Activated CD4-positive, alpha-beta T cell treated with anti-CD3 and anti-CD28 coated beads, Interleukin-2, Interleukin-4, amounts not matched to agents 100 ng/mL and 50 ng/mL, durations not matched to agents 16 hours and 8 hours (primary cell): ENCODE results near the gene NAB1.
"Not testable (repeated sequence)": the region's sequence is repeated elsewhere in the genome, so short reads cannot be mapped to it uniquely, and the experiment has no call there.

Experiments
- DNase-seq: peaks from one replicate; pipeline ENCODE4 v3.0.0-alpha.2; 2020; ENCODE audit warnings: low spot score

Gene NAB1

GRCh38 chr2:190649035-190649797 is at the start of gene NAB1:
TSS of gene NAB1 (plus strand) at chr2:190649083. CDS start at chr2:190659177, 10,094 bp downstream.
- DNase-seq: peak; percentile 43

- DNase-seq: no peak
Measured at GRCh38 chr2:190599546-190600220, 49.2 kb upstream of the NAB1 start.

- DNase-seq: no peak
Measured at GRCh38 chr2:190600293-190601103, 48.4 kb upstream of the NAB1 start.

- DNase-seq: no peak
Measured at GRCh38 chr2:190603374-190603773, 45.5 kb upstream of the NAB1 start.

- DNase-seq: no peak
Measured at GRCh38 chr2:190607014-190607597, 41.8 kb upstream of the NAB1 start.

GRCh38 chr2:190607657-190608357 is 41.1 kb upstream of the NAB1 start:
- no peak for DNase-seq

- DNase-seq: not testable (repeated sequence)
Measured at GRCh38 chr2:190608863-190609262, 40.0 kb upstream of the NAB1 start.

- not testable (repeated sequence) for DNase-seq
Measured at GRCh38 chr2:190609397-190609796, 39.5 kb upstream of the NAB1 start.

GRCh38 chr2:190610528-190610927 is 38.4 kb upstream of the NAB1 start:
- not testable (repeated sequence) for DNase-seq

GRCh38 chr2:190615555-190616200 is 33.2 kb upstream of the NAB1 start:
- no peak for DNase-seq

GRCh38 chr2:190618030-190618429 is 30.9 kb upstream of the NAB1 start:
- DNase-seq: no peak

- no peak for DNase-seq
Measured at GRCh38 chr2:190625691-190626090, 23.2 kb upstream of the NAB1 start.

GRCh38 chr2:190626641-190627210 is 22.2 kb upstream of the NAB1 start:
- DNase-seq: no peak

GRCh38 chr2:190627448-190628412 is 21.2 kb upstream of the NAB1 start:
- no peak for DNase-seq

- no peak for DNase-seq
Measured at GRCh38 chr2:190628591-190629319, 20.1 kb upstream of the NAB1 start.

- DNase-seq: no peak
Measured at GRCh38 chr2:190634381-190634780, 14.5 kb upstream of the NAB1 start.

- DNase-seq: no peak
Measured at GRCh38 chr2:190635781-190636180, 13.1 kb upstream of the NAB1 start.

GRCh38 chr2:190636361-190636760 is 12.5 kb upstream of the NAB1 start:
- DNase-seq: no peak

- no peak for DNase-seq
Measured at GRCh38 chr2:190637281-190637734, 11.6 kb upstream of the NAB1 start.
